ENCODE data around the gene ARID1B. TPM values are rescaled to one million over a fixed set of nuclear protein-coding genes. Genes with fewer than 3 reads are reported as not detected.

The ARID1B gene
- total RNA-seq, 1 donor from 2014 or later: 62.1 TPM

DNA sequence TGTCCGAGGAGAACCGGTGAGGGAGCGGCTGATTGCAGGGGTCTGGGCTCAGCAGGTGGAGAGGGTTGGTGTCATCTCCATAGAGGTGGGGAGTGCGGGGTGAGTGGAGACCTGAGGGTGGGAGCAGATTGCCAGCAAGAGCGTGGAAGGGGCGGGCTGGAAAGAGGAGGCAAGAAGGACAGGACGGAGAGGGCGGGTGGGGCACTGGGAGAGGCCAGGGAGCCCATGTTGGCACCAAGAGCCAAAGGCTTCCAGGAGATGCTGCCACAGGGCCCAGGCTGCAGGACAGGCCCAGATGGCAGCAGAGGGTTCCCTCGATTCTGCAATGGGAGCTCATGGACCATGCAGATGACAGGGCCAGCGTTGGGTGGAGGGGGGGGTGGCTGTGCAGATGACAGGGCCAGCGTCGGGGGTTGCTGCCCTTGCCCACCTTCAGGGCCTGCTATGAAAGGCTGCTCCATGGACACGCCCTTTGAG is 440.8 kb downstream of the ARID1B start:
- Histone ChIP-seq H3K4me1 (no peaks in the 10 kb centered on the region), H3K9ac (no peak overlapping the region), H3K27me3 (no peaks in the 10 kb centered on the region), H3F3A (ENCODE audit: low read depth) (no peaks in the 10 kb centered on the region), H3K9me3 (ENCODE audit: low read depth) (no peaks in the 10 kb centered on the region), H3K36me3 (no peaks in the 10 kb centered on the region), H4K20me1 (ENCODE audit: low read depth) (no peaks in the 10 kb centered on the region), H3K27ac (no peak overlapping the region), H3K4me2 (no peak overlapping the region), H3K79me2 (ENCODE audit: low read depth) (no peaks in the 10 kb centered on the region), H3K4me3 (no peak overlapping the region), H2AFZ (replicated peaks) (no peak overlapping the region)
- TF ChIP-seq EZH2phosphoT487 (IDR thresholded peaks at IDR 0.05): no peak
- TF ChIP-seq EZH2 (IDR thresholded peaks at IDR 0.05): no peak
- TF ChIP-seq, protein P1, sequence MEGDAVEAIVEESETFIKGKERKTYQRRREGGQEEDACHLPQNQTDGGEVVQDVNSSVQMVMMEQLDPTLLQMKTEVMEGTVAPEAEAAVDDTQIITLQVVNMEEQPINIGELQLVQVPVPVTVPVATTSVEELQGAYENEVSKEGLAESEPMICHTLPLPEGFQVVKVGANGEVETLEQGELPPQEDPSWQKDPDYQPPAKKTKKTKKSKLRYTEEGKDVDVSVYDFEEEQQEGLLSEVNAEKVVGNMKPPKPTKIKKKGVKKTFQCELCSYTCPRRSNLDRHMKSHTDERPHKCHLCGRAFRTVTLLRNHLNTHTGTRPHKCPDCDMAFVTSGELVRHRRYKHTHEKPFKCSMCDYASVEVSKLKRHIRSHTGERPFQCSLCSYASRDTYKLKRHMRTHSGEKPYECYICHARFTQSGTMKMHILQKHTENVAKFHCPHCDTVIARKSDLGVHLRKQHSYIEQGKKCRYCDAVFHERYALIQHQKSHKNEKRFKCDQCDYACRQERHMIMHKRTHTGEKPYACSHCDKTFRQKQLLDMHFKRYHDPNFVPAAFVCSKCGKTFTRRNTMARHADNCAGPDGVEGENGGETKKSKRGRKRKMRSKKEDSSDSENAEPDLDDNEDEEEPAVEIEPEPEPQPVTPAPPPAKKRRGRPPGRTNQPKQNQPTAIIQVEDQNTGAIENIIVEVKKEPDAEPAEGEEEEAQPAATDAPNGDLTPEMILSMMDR (IDR thresholded peaks at IDR 0.05): no peak
- Mint-ChIP-seq H3K27me3 (ENCODE audit: insufficient read depth, low read depth) (peaks cover 8% of the 10 kb centered on the region), H3K9me3 (no peaks in the 10 kb centered on the region), H3K36me3 (peaks cover 2% of the 10 kb centered on the region), H3K4me1 (peaks cover 13% of the 10 kb centered on the region), H3K4me3 (no peak overlapping the region), H3K27ac (peak overlapping the region; percentile 58)
- DNase-seq (ENCODE audit: low spot score): no peak

DNA sequence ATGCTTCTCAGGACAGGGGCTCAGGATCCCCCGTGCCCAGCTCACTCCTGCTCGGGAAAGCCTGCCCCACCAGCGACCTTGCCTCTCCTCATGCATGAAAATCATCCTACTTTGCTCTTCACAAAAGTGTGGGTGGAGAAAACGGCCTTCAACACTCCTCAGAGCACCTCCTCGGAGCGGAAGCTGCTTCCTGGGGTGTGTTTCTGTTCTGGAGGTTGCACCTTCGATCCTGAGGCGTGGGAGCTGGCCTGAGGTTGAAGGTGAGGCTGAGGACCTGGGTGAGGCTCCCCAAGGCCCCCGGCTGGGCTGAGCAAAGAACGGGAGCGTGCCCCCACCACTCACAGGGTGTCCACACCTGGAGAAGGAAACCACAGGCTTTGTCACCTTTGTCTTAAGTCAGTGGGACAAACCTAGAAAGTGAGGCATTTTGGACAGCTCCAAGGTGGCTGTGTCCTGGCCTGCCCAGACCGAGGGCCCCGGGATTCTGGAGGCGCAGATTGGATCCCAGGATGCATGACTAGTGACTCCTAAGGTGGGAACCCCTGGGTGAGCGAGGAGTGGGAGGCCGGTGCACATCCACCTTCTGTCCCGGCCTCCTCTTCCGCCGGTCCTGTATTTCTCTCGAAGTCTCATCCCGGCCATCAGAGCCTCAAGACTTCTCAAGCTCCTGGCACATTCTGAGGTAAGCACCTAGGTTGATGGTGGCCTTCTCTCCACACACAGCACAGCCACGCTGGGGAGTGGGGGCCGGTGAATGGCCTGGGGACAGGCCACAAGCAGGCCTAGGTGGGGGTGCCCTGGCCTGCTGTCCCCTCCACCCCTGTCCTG is 441.4 kb downstream of the ARID1B start:
- Histone ChIP-seq H3K9me3 (ENCODE audit: low read depth) (no peaks in the 10 kb centered on the region), H3K36me3 (no peaks in the 10 kb centered on the region), H3K27me3 (no peaks in the 10 kb centered on the region), H3K9ac (no peak overlapping the region), H4K20me1 (ENCODE audit: low read depth) (no peaks in the 10 kb centered on the region), H3K79me2 (ENCODE audit: low read depth) (no peaks in the 10 kb centered on the region), H3K4me2 (no peak overlapping the region), H3K4me3 (no peak overlapping the region), H3K27ac (no peak overlapping the region), H3K4me1 (no peaks in the 10 kb centered on the region), H2AFZ (replicated peaks) (no peak overlapping the region), H3F3A (ENCODE audit: low read depth) (no peaks in the 10 kb centered on the region)
- H3K4me3 Mint-ChIP-seq: no peak overlapping the region
- H3K36me3 Mint-ChIP-seq: peaks cover 2% of the 10 kb centered on the region
- no peak for DNase-seq (ENCODE audit: low spot score)
- peaks cover 16% of the 10 kb centered on the region for H3K4me1 Mint-ChIP-seq
- no peak overlapping the region for H3K27ac Mint-ChIP-seq
- TF ChIP-seq EZH2phosphoT487 (IDR thresholded peaks at IDR 0.05) (no peak), EZH2 (IDR thresholded peaks at IDR 0.05) (no peak)
- TF ChIP-seq, protein P1 (IDR thresholded peaks at IDR 0.05): no peak
- no peaks in the 10 kb centered on the region for H3K9me3 Mint-ChIP-seq
- peaks cover 9% of the 10 kb centered on the region for H3K27me3 Mint-ChIP-seq (ENCODE audit: insufficient read depth, low read depth)

DNA sequence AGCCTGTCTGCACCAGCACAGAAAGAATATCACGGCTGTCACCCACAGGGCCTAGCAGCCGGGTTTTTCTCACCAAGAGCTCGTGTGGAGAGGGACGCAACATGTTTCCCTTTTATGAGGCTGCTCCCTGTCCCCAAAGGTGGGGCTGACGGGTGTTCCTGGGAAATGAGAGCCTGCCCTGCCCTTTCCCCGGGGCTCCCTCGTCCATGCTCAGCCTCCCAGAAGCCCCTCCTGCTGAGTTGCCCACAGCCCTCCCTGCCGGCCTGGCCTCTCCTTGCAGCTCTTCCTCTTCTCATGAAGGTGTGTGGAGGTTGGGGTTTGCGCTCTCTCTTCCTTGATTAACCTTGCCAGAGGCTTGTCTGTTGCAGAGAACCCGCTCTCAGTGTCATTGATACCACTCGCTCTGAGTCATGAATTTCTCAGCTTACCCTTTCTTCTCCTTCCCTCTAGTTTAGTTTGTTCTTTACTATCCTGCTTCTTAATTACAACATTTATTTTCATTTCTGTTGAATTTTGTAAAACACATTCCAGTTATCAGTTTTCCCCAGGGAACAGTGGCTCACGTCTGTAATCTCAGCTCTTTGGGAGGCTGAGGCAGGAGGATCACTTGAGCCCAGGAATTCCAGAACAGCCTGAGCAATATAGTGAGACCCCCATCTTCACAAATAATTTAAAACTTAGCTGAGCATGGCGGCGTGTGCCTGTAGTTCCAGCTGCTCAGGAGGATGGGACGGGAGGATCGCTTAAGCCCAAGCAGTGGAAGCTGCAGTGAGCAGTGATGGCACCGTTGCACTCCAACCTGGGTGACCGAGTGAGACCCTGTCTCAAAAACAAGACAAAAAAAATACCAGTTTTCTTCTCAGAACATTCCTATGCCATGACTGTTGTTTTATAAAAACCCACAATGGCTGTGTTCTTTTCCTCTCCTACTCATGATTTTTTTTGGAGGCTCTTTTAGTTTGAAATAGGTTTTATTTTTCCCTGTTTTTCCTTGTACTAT is 442.3 kb downstream of the ARID1B start:
- no peak for TF ChIP-seq EZH2phosphoT487 (IDR thresholded peaks at IDR 0.05)
- TF ChIP-seq, protein P1 (IDR thresholded peaks at IDR 0.05): no peak
- no peak for TF ChIP-seq EZH2 (IDR thresholded peaks at IDR 0.05)
- Mint-ChIP-seq H3K4me3 (no peak overlapping the region), H3K4me1 (peaks cover 21% of the 10 kb centered on the region), H3K27me3 (ENCODE audit: insufficient read depth, low read depth) (peaks cover 11% of the 10 kb centered on the region), H3K27ac (no peak overlapping the region), H3K9me3 (no peaks in the 10 kb centered on the region), H3K36me3 (no peaks in the 10 kb centered on the region)
- Histone ChIP-seq H3K4me2 (no peak overlapping the region), H3F3A (ENCODE audit: low read depth) (no peaks in the 10 kb centered on the region), H2AFZ (replicated peaks) (no peak overlapping the region), H3K36me3 (no peaks in the 10 kb centered on the region), H3K27me3 (no peaks in the 10 kb centered on the region), H4K20me1 (ENCODE audit: low read depth) (no peaks in the 10 kb centered on the region), H3K4me1 (no peaks in the 10 kb centered on the region), H3K9me3 (ENCODE audit: low read depth) (no peaks in the 10 kb centered on the region), H3K9ac (no peak overlapping the region), H3K79me2 (ENCODE audit: low read depth) (no peaks in the 10 kb centered on the region), H3K27ac (no peak overlapping the region), H3K4me3 (no peak overlapping the region)
- DNase-seq (ENCODE audit: low spot score): no peak

All from neural progenitor cell (in vitro differentiated cells).